Gastrocnemius medialis (tissue), 4 donors: ENCODE results near the gene TARDBP.

Experiments
- CTCF ChIP-seq, 5 experiments: fragments of 450-650 bp in 3 of 5; fragments of 200-600 bp in 2 of 5; sonication (generic) in 2 of 5; IDR thresholded peaks in 4 of 5; conservative IDR thresholded peaks in 1 of 5; 1 replicate in 4 of 5; 2 replicates in 1 of 5; pipeline ENCODE4 v1.5.1; 2016 to 2019; ENCODE audit warnings: antibody characterized with exemption in 5 of 5, mild to moderate bottlenecking in 3 of 5, moderate library complexity in 3 of 5
- POLR2A ChIP-seq, 2 donors: fragments of 450-650 bp; IDR thresholded peaks; one replicate each; pipeline ENCODE4 v1.6.1; 2017; ENCODE audit warnings: antibody characterized with exemption in 2 of 2, mild to moderate bottlenecking in 2 of 2, moderate library complexity in 2 of 2

GRCh38 chr1:11062965-11063401 is 50.5 kb downstream of the TARDBP start:
- TF ChIP-seq CTCF (IDR thresholded peaks at IDR 0.05 in 4 of 5, conservative IDR thresholded peaks at IDR 0.05 in 1 of 5) (no peak), POLR2A (IDR thresholded peaks at IDR 0.05) (no peak)
